ENCODE data around the gene BMAL1.
"Not testable (repeated sequence)": the region's sequence is repeated elsewhere in the genome, so short reads cannot be mapped to it uniquely, and the experiment has no call there.

The BMAL1 gene

GRCh38 chr11:13382751-13383150 is 105.2 kb downstream of the BMAL1 start:
- no peak for DNase-seq (ENCODE audit: low read depth)
- no peak overlapping the region for H3K4me3 ChIP-seq (ENCODE audit: low read length)
- TF ChIP-seq, protein P1, sequence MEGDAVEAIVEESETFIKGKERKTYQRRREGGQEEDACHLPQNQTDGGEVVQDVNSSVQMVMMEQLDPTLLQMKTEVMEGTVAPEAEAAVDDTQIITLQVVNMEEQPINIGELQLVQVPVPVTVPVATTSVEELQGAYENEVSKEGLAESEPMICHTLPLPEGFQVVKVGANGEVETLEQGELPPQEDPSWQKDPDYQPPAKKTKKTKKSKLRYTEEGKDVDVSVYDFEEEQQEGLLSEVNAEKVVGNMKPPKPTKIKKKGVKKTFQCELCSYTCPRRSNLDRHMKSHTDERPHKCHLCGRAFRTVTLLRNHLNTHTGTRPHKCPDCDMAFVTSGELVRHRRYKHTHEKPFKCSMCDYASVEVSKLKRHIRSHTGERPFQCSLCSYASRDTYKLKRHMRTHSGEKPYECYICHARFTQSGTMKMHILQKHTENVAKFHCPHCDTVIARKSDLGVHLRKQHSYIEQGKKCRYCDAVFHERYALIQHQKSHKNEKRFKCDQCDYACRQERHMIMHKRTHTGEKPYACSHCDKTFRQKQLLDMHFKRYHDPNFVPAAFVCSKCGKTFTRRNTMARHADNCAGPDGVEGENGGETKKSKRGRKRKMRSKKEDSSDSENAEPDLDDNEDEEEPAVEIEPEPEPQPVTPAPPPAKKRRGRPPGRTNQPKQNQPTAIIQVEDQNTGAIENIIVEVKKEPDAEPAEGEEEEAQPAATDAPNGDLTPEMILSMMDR (conservative IDR thresholded peaks at IDR 0.05; ENCODE audit: low read depth, low read length): no peak

GRCh38 chr11:13384908-13385640 is 107.5 kb downstream of the BMAL1 start:
- TF ChIP-seq, protein P1 (conservative IDR thresholded peaks at IDR 0.05; ENCODE audit: low read depth, low read length): peak; percentile 76
- no peak overlapping the region for H3K4me3 ChIP-seq (ENCODE audit: low read length)
- DNase-seq (ENCODE audit: low read depth): peak; percentile 7

DNA sequence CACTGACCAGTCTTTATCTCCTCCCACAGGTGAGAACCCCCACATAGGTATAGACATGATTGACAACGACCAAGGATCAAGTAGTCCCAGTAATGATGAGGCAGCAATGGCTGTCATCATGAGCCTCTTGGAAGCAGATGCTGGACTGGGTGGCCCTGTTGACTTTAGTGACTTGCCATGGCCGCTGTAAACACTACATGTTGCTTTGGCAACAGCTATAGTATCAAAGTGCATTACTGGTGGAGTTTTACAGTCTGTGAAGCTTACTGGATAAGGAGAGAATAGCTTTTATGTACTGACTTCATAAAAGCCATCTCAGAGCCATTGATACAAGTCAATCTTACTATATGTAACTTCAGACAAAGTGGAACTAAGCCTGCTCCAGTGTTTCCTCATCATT is 109.0 kb downstream of the BMAL1 start:
- TF ChIP-seq, protein P1 (conservative IDR thresholded peaks at IDR 0.05; ENCODE audit: low read depth, low read length): no peak
- no peak for DNase-seq (ENCODE audit: low read depth)
- H3K4me3 ChIP-seq (ENCODE audit: low read length): no peak overlapping the region

DNA sequence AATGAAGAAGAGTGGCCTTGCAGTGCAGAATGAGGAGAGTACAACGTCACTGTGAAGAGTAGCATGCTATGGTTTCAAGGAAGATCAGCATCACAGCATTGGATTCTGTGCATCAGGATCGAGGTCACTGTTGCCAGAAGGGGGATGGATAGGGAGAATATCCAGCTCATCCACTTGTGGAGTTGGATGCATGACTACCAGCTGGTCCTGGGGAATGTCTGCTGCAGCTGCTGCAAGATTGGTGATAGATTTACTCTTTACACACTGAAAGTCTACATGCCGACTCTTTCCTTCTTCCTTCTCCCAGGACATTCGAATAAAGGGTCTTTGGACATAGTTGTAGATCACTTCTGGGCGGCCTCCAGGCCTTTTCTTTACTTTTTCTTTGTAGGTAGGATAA is 111.2 kb downstream of the BMAL1 start:
- DNase-seq (ENCODE audit: low read depth): no peak
- TF ChIP-seq, protein P1 (conservative IDR thresholded peaks at IDR 0.05; ENCODE audit: low read depth, low read length): no peak
- H3K4me3 ChIP-seq (ENCODE audit: low read length): no peak overlapping the region

DNA sequence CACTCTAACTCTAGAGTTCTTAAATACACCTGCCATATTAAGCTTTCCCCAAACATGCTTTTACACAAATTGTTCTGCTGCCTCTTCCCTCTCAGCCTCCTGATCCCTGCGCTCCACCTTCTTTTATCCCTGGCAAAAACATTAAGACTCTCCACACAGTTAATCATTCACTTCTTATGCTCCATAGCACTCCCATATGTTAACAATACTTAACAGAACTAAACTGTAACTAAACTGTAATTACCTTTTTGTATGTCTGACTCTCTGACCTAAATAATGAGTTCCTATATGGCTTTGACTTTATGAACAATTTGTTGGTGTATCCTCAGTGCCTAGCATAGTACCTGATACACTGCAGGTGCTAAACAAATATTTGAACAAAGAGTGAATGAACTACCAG is 113.6 kb downstream of the BMAL1 start:
- H3K4me3 ChIP-seq (ENCODE audit: low read length): no peak overlapping the region
- no peak for DNase-seq (ENCODE audit: low read depth)
- TF ChIP-seq, protein P1 (conservative IDR thresholded peaks at IDR 0.05; ENCODE audit: low read depth, low read length): no peak

GRCh38 chr11:13398335-13398734 is 120.7 kb downstream of the BMAL1 start:
- DNase-seq (ENCODE audit: low read depth); H3K4me3 ChIP-seq (ENCODE audit: low read length): not testable (repeated sequence)

DNA sequence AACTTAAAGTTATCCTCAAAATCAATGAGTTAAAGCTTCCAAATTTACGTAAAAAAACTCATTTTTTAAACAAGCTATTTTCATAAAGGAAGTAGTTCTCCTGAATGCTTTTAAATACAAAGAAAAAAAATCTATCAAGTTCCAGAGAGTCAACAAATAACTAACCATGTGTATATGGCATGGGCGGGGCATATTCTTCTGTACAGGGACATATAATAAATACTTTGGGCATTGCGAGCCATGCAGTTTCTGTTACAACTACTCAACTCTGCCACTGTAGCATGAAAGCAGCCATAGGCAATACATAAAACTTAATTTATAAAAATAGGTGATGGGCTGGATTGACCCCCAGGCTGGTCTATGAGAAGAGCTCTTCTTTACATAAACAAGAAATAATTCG is 127.6 kb downstream of the BMAL1 start:
- no peak overlapping the region for H3K4me3 ChIP-seq (ENCODE audit: low read length)
- TF ChIP-seq, protein P1 (conservative IDR thresholded peaks at IDR 0.05; ENCODE audit: low read depth, low read length): no peak
- no peak for DNase-seq (ENCODE audit: low read depth)
